GM19239 (cell line): Measurements from ENCODE around the gene BRS3.

ENCODE experiments used
- DNase-seq: peaks from one replicate; pipeline ENCODE4 v3.0.0; 2011; ENCODE audit warnings: low spot score; ENCODE audit not compliant: insufficient read length
- FAIRE-seq: peaks from 2 replicates; lab custom pipeline; 2011; peaks lifted over from hg19 to GRCh38; lab: Jason Lieb, UNC

The BRS3 gene

GRCh38 chrX:136491832-136492231 lies 4.1 kb downstream of the BRS3 start:
- DNase-seq (no peak), FAIRE-seq (no peak)

DNA sequence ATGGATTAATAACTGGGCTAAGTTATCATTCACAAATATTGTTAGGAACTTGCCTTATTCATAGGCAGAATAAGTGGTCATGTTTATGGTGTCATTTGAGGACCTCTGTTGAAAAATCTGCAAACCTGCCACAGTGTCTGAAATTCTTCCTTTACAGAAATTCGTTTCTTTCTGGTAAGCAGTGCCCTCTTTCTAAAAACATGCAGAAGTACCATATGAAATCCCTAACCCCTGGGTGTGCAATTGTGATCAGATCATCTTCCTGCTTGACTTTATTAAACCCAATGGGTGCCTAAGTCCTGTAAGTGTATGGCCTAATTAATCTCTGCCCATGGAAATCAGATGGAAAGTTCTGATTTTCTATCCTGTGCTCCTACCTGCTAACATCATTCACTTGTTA lies 5.3 kb downstream of the BRS3 start:
- DNase-seq (no peak), FAIRE-seq (no peak)

DNA sequence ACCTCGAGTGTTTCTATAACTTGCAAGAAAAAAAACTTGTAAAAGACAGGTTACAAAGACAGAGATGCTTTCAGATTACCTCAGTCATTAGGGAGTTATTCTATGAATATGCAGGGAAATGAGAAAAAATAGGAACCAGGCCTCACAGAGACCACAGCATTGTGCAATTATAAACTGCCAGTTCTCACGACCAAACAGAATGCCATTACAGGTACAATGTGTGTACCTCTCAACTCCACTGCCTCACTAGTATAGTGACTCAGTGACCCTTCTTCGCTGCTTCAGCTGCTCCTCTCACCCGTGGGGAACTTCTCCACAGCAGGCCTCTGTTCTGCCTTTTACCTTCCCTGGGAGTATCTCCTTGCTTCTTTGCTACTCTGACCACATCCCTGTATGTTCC lies 7.3 kb downstream of the BRS3 start:
- DNase-seq (no peak), FAIRE-seq (peak; percentile 28)

DNA sequence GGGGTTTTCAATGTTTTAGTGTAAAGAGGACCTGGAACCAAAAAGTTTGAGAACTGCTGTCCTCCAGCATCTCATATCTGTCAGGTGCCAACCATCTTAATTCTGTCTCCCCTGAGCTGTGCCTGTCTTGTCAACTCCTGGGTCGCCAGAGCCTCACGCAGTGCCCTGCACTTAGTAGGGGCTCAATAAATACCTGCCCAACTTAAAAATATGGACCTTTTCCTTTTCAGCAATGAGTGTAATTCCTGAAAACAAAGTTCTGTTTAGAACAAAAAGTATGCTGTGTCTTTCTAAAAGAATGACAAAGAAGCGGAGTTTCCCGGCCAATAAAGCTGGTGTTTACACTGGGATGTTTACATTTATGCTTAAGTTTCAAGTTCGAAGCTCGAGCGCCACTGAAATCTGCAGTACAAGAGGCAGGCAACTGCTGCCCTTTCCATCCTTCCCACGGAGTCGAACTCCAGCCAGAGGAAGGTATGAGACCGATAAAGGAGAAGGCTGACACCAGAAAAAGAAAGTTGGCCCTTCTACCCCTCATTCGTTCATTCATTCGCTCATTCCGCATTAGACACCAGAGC lies 8.5 kb downstream of the BRS3 start:
- DNase-seq, result no peak
- no peak for FAIRE-seq

DNA sequence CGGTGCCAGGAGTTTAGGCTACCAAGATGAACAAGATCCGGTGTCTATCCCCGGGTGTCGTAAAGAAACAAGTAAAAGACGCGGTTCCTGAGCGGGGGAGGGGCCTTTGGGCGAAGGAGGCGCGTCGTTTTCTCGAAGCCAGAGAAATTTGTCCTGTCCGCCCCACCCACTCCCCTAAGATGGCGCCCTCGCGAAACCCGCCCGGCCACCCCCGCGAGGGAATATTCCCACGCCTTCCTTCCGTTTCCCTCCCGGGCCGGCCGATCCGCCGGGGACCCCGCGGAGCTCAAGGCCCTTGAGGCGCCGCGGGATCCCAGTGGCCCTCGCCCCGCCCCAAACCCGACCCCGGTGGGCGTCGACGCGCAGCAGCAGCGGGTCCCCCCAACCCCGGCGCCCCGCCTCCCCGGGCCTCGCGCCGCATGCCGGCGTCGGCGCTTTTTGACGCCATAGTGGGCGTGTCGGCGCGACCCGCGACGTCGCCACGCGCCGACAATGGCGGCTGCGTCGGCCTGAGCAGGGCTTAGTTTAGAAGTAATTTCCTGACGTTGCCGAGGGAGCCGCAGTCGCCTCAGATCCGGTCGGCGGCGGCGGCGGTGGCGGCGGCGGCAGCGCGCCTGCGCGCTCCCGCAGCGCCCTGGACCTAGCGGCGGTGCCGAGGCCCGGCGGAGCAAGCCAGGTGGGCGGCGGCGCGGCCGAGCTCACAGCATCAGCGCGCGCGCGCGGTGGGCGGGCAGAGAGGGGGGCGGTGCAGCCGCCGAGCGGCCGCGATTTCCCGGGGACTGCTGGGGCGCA lies 9.2 kb downstream of the BRS3 start:
- FAIRE-seq (peak; percentile 96), DNase-seq (peak; percentile 46)

- FAIRE-seq (peak; percentile 93), DNase-seq (no peak)
Observed at GRCh38 chrX:136497556-136498052, 9.9 kb downstream of the BRS3 start, which contains the start of gene HTATSF1. Gene HTATSF1 (plus strand): TSS chrX:136497592. CDS start chrX:136497685, 93 bp downstream.

DNA sequence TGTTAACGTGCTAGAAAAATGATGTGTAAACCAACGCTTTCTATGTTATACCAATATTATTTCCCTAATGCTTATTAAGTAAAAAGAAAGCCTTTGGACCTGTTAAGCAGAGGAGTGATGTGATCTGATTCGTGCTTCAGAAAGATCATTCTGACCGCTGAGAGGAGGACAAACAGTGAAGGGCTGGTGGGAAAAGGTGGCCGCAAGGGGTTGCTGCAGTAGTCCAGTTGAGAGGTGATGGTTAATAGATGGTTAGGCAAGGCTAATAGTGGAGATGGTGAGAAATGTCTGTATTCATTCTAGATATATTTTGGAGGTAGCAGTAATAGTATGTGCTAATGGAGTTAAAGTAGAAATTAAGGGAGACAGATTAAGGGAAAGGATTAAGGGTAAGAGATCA lies 31.3 kb downstream of the BRS3 start:
- FAIRE-seq (no peak), DNase-seq (no peak)

DNA sequence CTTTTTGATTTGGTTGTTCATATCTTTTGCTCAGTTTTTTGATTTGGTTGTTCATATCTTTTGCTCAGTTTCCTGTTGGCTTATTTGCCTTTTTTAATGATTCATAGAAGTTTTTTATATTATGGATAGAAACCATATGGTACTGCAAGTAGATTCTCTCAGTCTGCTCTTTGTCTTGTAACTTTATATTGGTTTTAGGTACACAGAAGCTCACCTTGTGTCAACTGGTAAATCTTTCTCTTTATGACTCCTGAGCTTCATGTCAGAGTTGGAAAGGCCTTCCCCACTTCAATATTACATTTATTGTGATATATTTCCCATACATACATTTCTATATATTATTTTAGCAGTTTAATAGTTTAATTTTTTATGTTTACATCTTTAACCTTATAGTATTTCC lies 36.0 kb downstream of the BRS3 start:
- FAIRE-seq (peak; percentile 64), DNase-seq (no peak)

DNA sequence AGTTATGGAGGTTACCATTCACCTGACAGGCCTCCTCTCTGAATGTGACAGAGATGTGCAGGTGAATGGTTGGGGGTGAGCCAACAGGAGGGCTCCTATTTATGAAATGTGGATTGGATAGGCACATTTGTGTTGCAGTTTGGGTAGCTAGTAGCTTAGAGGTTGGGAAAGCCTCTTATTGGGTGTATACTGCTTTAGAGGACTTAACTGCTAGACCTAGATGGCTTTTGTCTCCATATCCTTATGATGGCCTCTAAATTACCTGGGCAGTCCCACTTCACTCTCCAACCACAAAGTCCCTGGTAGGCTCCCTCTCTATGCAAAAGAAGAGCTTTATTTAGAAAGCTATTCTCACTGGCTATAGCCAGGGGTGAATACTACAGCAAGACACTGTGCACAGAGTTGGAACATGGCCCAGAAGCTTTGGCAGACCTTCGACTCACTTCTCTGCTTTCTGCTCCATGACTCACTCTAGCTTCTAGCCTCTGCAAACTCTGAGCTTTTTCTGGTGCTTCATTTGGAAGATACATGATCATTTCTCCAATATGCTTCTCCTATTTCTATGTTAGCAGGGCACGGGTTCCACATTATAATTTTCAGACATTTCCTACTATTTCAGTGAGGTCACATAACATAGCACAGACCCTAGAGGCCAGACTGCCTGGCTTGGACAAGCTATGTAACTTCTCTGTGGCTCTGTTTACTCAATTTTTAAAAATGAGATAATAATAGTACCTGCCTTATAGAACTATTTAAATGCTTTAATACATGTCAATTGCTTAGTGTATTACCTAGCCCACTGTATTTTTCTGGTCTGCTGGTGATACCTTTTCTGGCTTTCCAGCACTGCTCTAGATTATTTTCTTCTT lies 38.2 kb downstream of the BRS3 start:
- no peak for FAIRE-seq
- DNase-seq, result no peak

DNA sequence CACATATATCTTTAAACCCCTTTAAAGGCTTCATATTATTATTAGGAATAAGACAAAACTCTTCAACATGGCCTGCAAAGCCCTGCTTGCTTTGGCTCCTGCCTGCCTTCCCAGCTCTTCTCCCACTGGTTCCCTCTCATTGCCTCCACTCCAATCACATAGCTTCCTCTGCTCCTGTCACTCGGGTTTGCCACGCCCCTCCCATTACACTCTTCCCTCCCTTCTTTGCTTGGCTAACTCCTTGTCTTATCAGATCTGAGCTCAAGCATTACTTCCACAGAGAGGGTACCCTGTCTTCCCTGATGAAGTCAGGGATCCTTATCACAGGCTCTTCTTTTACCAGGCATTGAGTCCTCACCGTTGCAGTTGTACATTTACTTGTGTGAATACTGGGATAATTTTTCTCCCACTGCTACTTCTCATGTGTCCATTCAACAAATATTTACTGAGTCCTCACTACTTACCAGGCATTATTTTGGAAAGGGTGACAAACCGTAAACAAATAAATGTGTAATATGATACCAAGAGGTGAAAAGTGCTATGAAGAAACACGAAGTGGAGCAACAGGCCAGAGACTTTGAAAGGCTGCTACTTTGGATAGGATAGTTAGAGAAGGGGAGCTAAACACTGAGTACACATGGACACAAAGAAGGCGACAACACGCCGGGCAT lies 41.0 kb downstream of the BRS3 start:
- no peak for DNase-seq
- no peak for FAIRE-seq

- DNase-seq (no peak), FAIRE-seq (no peak)
Observed at GRCh38 chrX:136529795-136530194, 42.0 kb downstream of the BRS3 start.

GRCh38 chrX:136531951-136532350 lies 44.2 kb downstream of the BRS3 start, which contains the start of gene VGLL1:
Gene VGLL1 (plus strand): TSS chrX:136532215. CDS start chrX:136536021, 3,806 bp downstream.
- no peak for DNase-seq
- no peak for FAIRE-seq

DNA sequence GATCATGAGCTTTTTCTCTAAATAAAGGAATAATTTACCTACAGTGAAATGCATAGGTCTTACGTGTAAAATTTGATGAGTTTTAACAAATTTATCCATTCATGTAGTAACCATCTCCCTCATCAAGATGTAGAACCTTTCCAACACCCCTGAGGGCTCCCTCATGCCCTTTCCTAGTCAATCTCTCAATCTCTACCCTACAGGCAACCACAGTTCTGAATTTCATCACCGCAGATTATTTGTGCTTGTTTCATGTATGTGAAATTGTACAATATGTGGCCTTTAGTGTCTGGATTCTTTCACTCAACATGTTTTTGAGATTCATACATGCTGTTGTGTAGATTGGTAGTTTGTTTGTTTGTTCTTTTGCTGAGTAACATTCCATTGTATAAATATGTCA lies 46.4 kb downstream of the BRS3 start:
- DNase-seq (no peak), FAIRE-seq (no peak)

GRCh38 chrX:136538811-136539210 lies 51.1 kb downstream of the BRS3 start:
- no peak for FAIRE-seq
- DNase-seq, result no peak

DNA sequence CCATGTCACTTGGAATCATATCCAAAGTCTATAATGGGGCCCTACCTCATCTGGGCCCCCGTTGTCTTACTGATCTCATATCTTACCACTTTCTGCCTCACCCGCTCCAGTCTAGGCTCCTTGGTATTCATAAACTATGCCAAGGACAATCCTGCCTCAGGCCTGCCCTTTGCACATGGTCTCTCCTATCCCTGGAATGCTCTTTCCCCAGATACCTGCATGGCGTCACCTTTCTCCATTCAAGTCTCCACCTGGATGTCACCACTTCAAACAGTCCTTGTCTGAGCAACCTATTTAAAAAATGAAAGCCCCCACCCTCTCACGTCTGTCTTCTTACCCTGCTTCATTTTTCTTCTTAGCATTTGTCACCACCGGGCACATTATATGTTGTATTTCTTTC lies 52.5 kb downstream of the BRS3 start:
- no peak for FAIRE-seq
- no peak for DNase-seq

GRCh38 chrX:136541294-136541693 lies 53.5 kb downstream of the BRS3 start:
- DNase-seq, result no peak
- no peak for FAIRE-seq

DNA sequence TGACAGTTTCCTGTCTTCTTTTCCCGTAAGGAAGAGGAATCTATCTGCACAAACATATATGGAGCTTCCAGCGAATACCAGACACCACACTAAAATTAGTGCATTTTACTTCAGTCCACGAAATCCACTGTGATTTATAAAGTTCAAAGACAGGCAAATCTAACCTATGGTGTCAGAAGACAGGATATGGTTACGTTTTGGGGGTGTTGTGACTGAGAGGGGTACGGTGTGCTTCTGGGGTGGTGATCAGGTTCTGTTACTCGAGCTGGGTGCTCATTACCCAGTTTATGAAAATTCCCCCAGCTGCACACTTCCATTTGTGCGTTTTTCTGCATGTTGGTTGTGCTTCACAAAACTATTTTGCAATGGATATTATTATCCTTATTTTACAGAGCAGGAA lies 54.5 kb downstream of the BRS3 start:
- DNase-seq (no peak), FAIRE-seq (peak; percentile 31)
